GM19043 (cell line): ENCODE measurements around the gene PARD3.

ENCODE experiments used
- ATAC-seq: cut with Tn5 transposase; IDR thresholded peaks from one replicate; pipeline ENCODE4 v1.9.1; 2021; ENCODE audit warnings: low read depth; ENCODE audit not compliant: unreplicated experiment

Gene PARD3

GRCh38 chr10:34635111-34635510, 180.0 kb downstream of the PARD3 start:
- no peak for ATAC-seq

GRCh38 chr10:34633374-34633773, 181.7 kb downstream of the PARD3 start:
- ATAC-seq, result no peak

- no peak for ATAC-seq
Observed at GRCh38 chr10:34629084-34629483, 186.0 kb downstream of the PARD3 start.

- ATAC-seq, result no peak
Observed at GRCh38 chr10:34628174-34628796, 186.8 kb downstream of the PARD3 start.

GRCh38 chr10:34627741-34628140, 187.4 kb downstream of the PARD3 start:
- no peak for ATAC-seq

- no peak for ATAC-seq
Observed at GRCh38 chr10:34627331-34627730, 187.8 kb downstream of the PARD3 start.

GRCh38 chr10:34626158-34626880, 188.8 kb downstream of the PARD3 start:
- no peak for ATAC-seq

- ATAC-seq, result no peak
Observed at GRCh38 chr10:34624323-34625153, 190.6 kb downstream of the PARD3 start.

- no peak for ATAC-seq
Observed at GRCh38 chr10:34622945-34623344, 192.2 kb downstream of the PARD3 start.

GRCh38 chr10:34618611-34619010, 196.5 kb downstream of the PARD3 start:
- ATAC-seq, result no peak

- ATAC-seq, result no peak
Observed at GRCh38 chr10:34615770-34616169, 199.3 kb downstream of the PARD3 start.

- ATAC-seq, result no peak
Observed at GRCh38 chr10:34613491-34613890, 201.6 kb downstream of the PARD3 start.

- ATAC-seq, result no peak
Observed at GRCh38 chr10:34612938-34613337, 202.2 kb downstream of the PARD3 start.

- no peak for ATAC-seq
Observed at GRCh38 chr10:34612446-34612845, 202.7 kb downstream of the PARD3 start.

GRCh38 chr10:34609287-34609940, 205.7 kb downstream of the PARD3 start:
- ATAC-seq, result no peak

GRCh38 chr10:34607894-34608293, 207.2 kb downstream of the PARD3 start:
- ATAC-seq, result no peak

- no peak for ATAC-seq
Observed at GRCh38 chr10:34606890-34607289, 208.2 kb downstream of the PARD3 start.

- ATAC-seq, result no peak
Observed at GRCh38 chr10:34602478-34602877, 212.6 kb downstream of the PARD3 start.

GRCh38 chr10:34601691-34602090, 213.4 kb downstream of the PARD3 start:
- no peak for ATAC-seq

GRCh38 chr10:34599026-34599795, 215.9 kb downstream of the PARD3 start:
- ATAC-seq, result no peak
